ENCODE measurements around the gene PRKAG2.
"Not testable (repeated sequence)": the region's sequence is repeated elsewhere in the genome, so short reads cannot be mapped to it uniquely, and the experiment has no call there.

Gene PRKAG2

GRCh38 chr7:151847136-151847535 is 29.8 kb downstream of the PRKAG2 start:
- H3K9me3 ChIP-seq (ENCODE audit: control insufficient read depth, insufficient read depth, low read depth, low read length), result no peaks in the 10 kb centered on the region
- H3K27ac ChIP-seq (ENCODE audit: low read depth, low read length), result no peak overlapping the region
- H3K9ac ChIP-seq (ENCODE audit: low read length), result no peak overlapping the region
- H3K36me3 ChIP-seq (ENCODE audit: control insufficient read depth, insufficient read depth, low read length), result no peaks in the 10 kb centered on the region
- no peaks in the 10 kb centered on the region for H3K4me1 ChIP-seq (ENCODE audit: control insufficient read depth, insufficient read depth, low read length)
- H3K27me3 ChIP-seq (ENCODE audit: control insufficient read depth, insufficient read depth, low read length), result no peaks in the 10 kb centered on the region; the same call in 1 of the 2 replicates
- H3K4me3 ChIP-seq (ENCODE audit: low read depth, low read length), result no peak overlapping the region

GRCh38 chr7:151845412-151846205 is 31.3 kb downstream of the PRKAG2 start:
- H3K9ac ChIP-seq (ENCODE audit: low read length), result no peak overlapping the region
- no peak overlapping the region for H3K4me3 ChIP-seq (ENCODE audit: low read depth, low read length)
- H3K27me3 ChIP-seq (ENCODE audit: control insufficient read depth, insufficient read depth, low read length), result peaks cover 3% of the 10 kb centered on the region; the same call in 1 of the 2 replicates
- no peaks in the 10 kb centered on the region for H3K9me3 ChIP-seq (ENCODE audit: control insufficient read depth, insufficient read depth, low read depth, low read length)
- no peaks in the 10 kb centered on the region for H3K4me1 ChIP-seq (ENCODE audit: control insufficient read depth, insufficient read depth, low read length)
- no peak overlapping the region for H3K27ac ChIP-seq (ENCODE audit: low read depth, low read length)
- H3K36me3 ChIP-seq (ENCODE audit: control insufficient read depth, insufficient read depth, low read length), result no peaks in the 10 kb centered on the region

- H3K9me3 ChIP-seq (ENCODE audit: control insufficient read depth, insufficient read depth, low read depth, low read length), result no peaks in the 10 kb centered on the region
- peaks cover 3% of the 10 kb centered on the region; the same call in 1 of the 2 replicates for H3K27me3 ChIP-seq (ENCODE audit: control insufficient read depth, insufficient read depth, low read length)
- no peaks in the 10 kb centered on the region for H3K4me1 ChIP-seq (ENCODE audit: control insufficient read depth, insufficient read depth, low read length)
- H3K4me3 ChIP-seq (ENCODE audit: low read depth, low read length), result no peak overlapping the region
- no peaks in the 10 kb centered on the region for H3K36me3 ChIP-seq (ENCODE audit: control insufficient read depth, insufficient read depth, low read length)
- H3K9ac ChIP-seq (ENCODE audit: low read length), result no peak overlapping the region
- no peak overlapping the region for H3K27ac ChIP-seq (ENCODE audit: low read depth, low read length)
Measured at GRCh38 chr7:151844825-151845200, 32.1 kb downstream of the PRKAG2 start.

- Histone ChIP-seq H3K9ac (ENCODE audit: low read length) (no peak overlapping the region), H3K27me3 (ENCODE audit: control insufficient read depth, insufficient read depth, low read length) (peaks cover 3% of the 10 kb centered on the region; the same call in 1 of the 2 replicates), H3K36me3 (ENCODE audit: control insufficient read depth, insufficient read depth, low read length) (no peaks in the 10 kb centered on the region), H3K4me3 (ENCODE audit: low read depth, low read length) (no peak overlapping the region), H3K9me3 (ENCODE audit: control insufficient read depth, insufficient read depth, low read depth, low read length) (no peaks in the 10 kb centered on the region), H3K27ac (ENCODE audit: low read depth, low read length) (no peak overlapping the region), H3K4me1 (ENCODE audit: control insufficient read depth, insufficient read depth, low read length) (no peaks in the 10 kb centered on the region)
Measured at GRCh38 chr7:151844071-151844824, 32.7 kb downstream of the PRKAG2 start.

- no peaks in the 10 kb centered on the region for H3K36me3 ChIP-seq (ENCODE audit: control insufficient read depth, insufficient read depth, low read length)
- H3K4me3 ChIP-seq (ENCODE audit: low read depth, low read length), result no peak overlapping the region
- no peak overlapping the region for H3K27ac ChIP-seq (ENCODE audit: low read depth, low read length)
- H3K4me1 ChIP-seq (ENCODE audit: control insufficient read depth, insufficient read depth, low read length), result peaks cover 2% of the 10 kb centered on the region; the same call in 1 of the 2 replicates
- H3K9ac ChIP-seq (ENCODE audit: low read length), result no peak overlapping the region
- H3K27me3 ChIP-seq (ENCODE audit: control insufficient read depth, insufficient read depth, low read length), result peaks cover 3% of the 10 kb centered on the region; the same call in 1 of the 2 replicates
- H3K9me3 ChIP-seq (ENCODE audit: control insufficient read depth, insufficient read depth, low read depth, low read length), result no peaks in the 10 kb centered on the region
Measured at GRCh38 chr7:151843181-151843580, 33.7 kb downstream of the PRKAG2 start.

- H3K9ac ChIP-seq (ENCODE audit: low read length); H3K27me3 ChIP-seq (ENCODE audit: control insufficient read depth, insufficient read depth, low read length); H3K36me3 ChIP-seq (ENCODE audit: control insufficient read depth, insufficient read depth, low read length); H3K9me3 ChIP-seq (ENCODE audit: control insufficient read depth, insufficient read depth, low read depth, low read length); H3K4me3 ChIP-seq (ENCODE audit: low read depth, low read length); H3K27ac ChIP-seq (ENCODE audit: low read depth, low read length): not testable (repeated sequence)
- peaks cover 18% of the 10 kb centered on the region; the same call in 1 of the 2 replicates for H3K4me1 ChIP-seq (ENCODE audit: control insufficient read depth, insufficient read depth, low read length)
Measured at GRCh38 chr7:151841395-151842051, 35.4 kb downstream of the PRKAG2 start.

GRCh38 chr7:151840088-151840910 is 36.6 kb downstream of the PRKAG2 start:
- no peak overlapping the region for H3K9ac ChIP-seq (ENCODE audit: low read length)
- no peak overlapping the region for H3K4me3 ChIP-seq (ENCODE audit: low read depth, low read length)
- peaks cover 9% of the 10 kb centered on the region; the same call in 1 of the 2 replicates for H3K27me3 ChIP-seq (ENCODE audit: control insufficient read depth, insufficient read depth, low read length)
- no peaks in the 10 kb centered on the region for H3K36me3 ChIP-seq (ENCODE audit: control insufficient read depth, insufficient read depth, low read length)
- H3K4me1 ChIP-seq (ENCODE audit: control insufficient read depth, insufficient read depth, low read length), result peaks cover 20% of the 10 kb centered on the region; the same call in 1 of the 2 replicates
- no peak overlapping the region for H3K27ac ChIP-seq (ENCODE audit: low read depth, low read length)
- no peaks in the 10 kb centered on the region for H3K9me3 ChIP-seq (ENCODE audit: control insufficient read depth, insufficient read depth, low read depth, low read length)

- Histone ChIP-seq H3K4me3 (ENCODE audit: low read depth, low read length) (no peak overlapping the region), H3K27me3 (ENCODE audit: control insufficient read depth, insufficient read depth, low read length) (peaks cover 9% of the 10 kb centered on the region; the same call in 1 of the 2 replicates), H3K36me3 (ENCODE audit: control insufficient read depth, insufficient read depth, low read length) (no peaks in the 10 kb centered on the region), H3K4me1 (ENCODE audit: control insufficient read depth, insufficient read depth, low read length) (peaks cover 20% of the 10 kb centered on the region; the same call in 1 of the 2 replicates), H3K9ac (ENCODE audit: low read length) (no peak overlapping the region), H3K9me3 (ENCODE audit: control insufficient read depth, insufficient read depth, low read depth, low read length) (no peaks in the 10 kb centered on the region), H3K27ac (ENCODE audit: low read depth, low read length) (no peak overlapping the region)
Measured at GRCh38 chr7:151839451-151839921, 37.4 kb downstream of the PRKAG2 start.

GRCh38 chr7:151838861-151839381 is 38.0 kb downstream of the PRKAG2 start:
- H3K27ac ChIP-seq (ENCODE audit: low read depth, low read length), result no peak overlapping the region
- H3K9me3 ChIP-seq (ENCODE audit: control insufficient read depth, insufficient read depth, low read depth, low read length), result no peaks in the 10 kb centered on the region
- H3K36me3 ChIP-seq (ENCODE audit: control insufficient read depth, insufficient read depth, low read length), result no peaks in the 10 kb centered on the region
- H3K27me3 ChIP-seq (ENCODE audit: control insufficient read depth, insufficient read depth, low read length), result peaks cover 12% of the 10 kb centered on the region; the same call in 1 of the 2 replicates
- H3K9ac ChIP-seq (ENCODE audit: low read length), result no peak overlapping the region
- no peak overlapping the region for H3K4me3 ChIP-seq (ENCODE audit: low read depth, low read length)
- H3K4me1 ChIP-seq (ENCODE audit: control insufficient read depth, insufficient read depth, low read length), result peaks cover 20% of the 10 kb centered on the region; the same call in 1 of the 2 replicates

- Histone ChIP-seq H3K36me3 (ENCODE audit: control insufficient read depth, insufficient read depth, low read length) (no peaks in the 10 kb centered on the region), H3K9me3 (ENCODE audit: control insufficient read depth, insufficient read depth, low read depth, low read length) (no peaks in the 10 kb centered on the region), H3K27me3 (ENCODE audit: control insufficient read depth, insufficient read depth, low read length) (peaks cover 12% of the 10 kb centered on the region; the same call in 1 of the 2 replicates), H3K27ac (ENCODE audit: low read depth, low read length) (no peak overlapping the region), H3K4me3 (ENCODE audit: low read depth, low read length) (no peak overlapping the region), H3K4me1 (ENCODE audit: control insufficient read depth, insufficient read depth, low read length) (peaks cover 20% of the 10 kb centered on the region; the same call in 1 of the 2 replicates), H3K9ac (ENCODE audit: low read length) (no peak overlapping the region)
Measured at GRCh38 chr7:151838072-151838471, 38.8 kb downstream of the PRKAG2 start.
